Activated T-helper 2 cell treated with anti-CD3 and anti-CD28 coated beads, Interferon-gamma antibody, Interleukin-2, Interleukin-4, amounts not matched to agents 10 μg/mL and 5 μg/mL and 100 μg/mL, durations not matched to agents 14 hours and 24 hours and 36 hours (primary cell): ENCODE measurements around the gene ARL3. TPM values are rescaled to one million over a fixed set of nuclear protein-coding genes. Genes with fewer than 3 reads are reported as not detected.

Experiments
- DNase-seq: peaks from one replicate; pipeline ENCODE4 v3.0.0; 2021; ENCODE audit warnings: low spot score
- H3K27ac Mint-ChIP-seq: one replicate; pipeline ENCODE4 v1.8.0; 2021; ENCODE audit warnings: mixed read lengths
- H3K27me3 Mint-ChIP-seq: one replicate; pipeline ENCODE4 v1.8.0; 2021; ENCODE audit warnings: low read depth, mixed read lengths
- H3K36me3 Mint-ChIP-seq: one replicate; pipeline ENCODE4 v1.8.0; 2021; ENCODE audit warnings: low read depth, mixed read lengths
- H3K4me1 Mint-ChIP-seq: one replicate; pipeline ENCODE4 v1.8.0; 2021; ENCODE audit warnings: low read depth, mixed read lengths
- H3K4me3 Mint-ChIP-seq: one replicate; pipeline ENCODE4 v1.8.0; 2021; ENCODE audit warnings: low read depth, mild to moderate bottlenecking, moderate library complexity, mixed read lengths
- H3K9me3 Mint-ChIP-seq: one replicate; pipeline ENCODE4 v1.8.0; 2021; ENCODE audit warnings: mixed read lengths
- intact Hi-C: fragments of 100-400 bp; cut with micrococcal nuclease; formaldehyde crosslinking; loops from one replicate; pipeline ENCODE4 v1.15.1; 2023
- total RNA-seq: library from RNA; stranded (reverse); gene quantifications from 2 replicates; pipeline ENCODE4 v1.2.3, GENCODE V29; 2022

The ARL3 gene
- total RNA-seq, 1 donor from 2014 or later = 12.2 TPM

- Mint-ChIP-seq H3K9me3 (no peaks in the 10 kb centered on the region), H3K27ac (no peak overlapping the region), H3K36me3 (peaks cover 4% of the 10 kb centered on the region), H3K4me3 (no peak overlapping the region), H3K4me1 (peaks cover 25% of the 10 kb centered on the region), H3K27me3 (no peaks in the 10 kb centered on the region)
- DNase-seq = no peak
- intact Hi-C loops = no loop called here
Observed at GRCh38 chr10:102629661-102630614, 84.3 kb downstream of the ARL3 start.

- Mint-ChIP-seq H3K4me1 (peaks cover 19% of the 10 kb centered on the region), H3K36me3 (peaks cover 4% of the 10 kb centered on the region), H3K9me3 (no peaks in the 10 kb centered on the region), H3K27ac (no peak overlapping the region), H3K27me3 (no peaks in the 10 kb centered on the region), H3K4me3 (no peak overlapping the region)
- no peak for DNase-seq
- intact Hi-C loops = no loop called here
Observed at GRCh38 chr10:102628451-102628911, 85.7 kb downstream of the ARL3 start.

DNA sequence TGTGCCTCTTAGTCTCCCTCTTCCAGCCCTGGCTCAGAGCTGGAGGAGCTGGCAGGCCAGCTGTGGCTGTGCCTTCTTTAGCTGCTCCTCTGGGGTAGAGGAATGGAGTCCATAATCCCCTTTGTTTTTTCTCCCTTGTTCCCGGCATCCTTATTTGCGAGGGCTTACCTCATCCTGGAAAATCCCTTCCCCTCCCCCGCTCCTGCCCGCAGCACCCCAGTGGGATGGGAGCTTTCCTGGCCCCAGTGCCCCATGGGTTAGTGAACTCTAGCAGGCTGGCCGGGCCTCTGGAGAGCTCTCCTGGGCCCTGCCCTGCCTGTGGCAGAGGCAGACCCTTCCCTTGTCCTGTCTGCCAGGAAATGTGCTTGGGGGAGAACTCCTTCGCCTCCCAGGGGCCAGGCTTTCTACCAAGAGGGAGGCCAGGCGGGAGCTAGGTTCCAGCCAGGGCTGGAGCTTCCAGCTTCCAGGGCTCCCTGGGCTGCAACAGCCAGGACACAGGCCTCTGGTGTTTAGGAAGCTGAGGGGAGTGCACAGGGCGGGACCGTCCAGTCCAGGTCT is 86.4 kb downstream of the ARL3 start:
- Mint-ChIP-seq H3K4me1 (peaks cover 13% of the 10 kb centered on the region), H3K27me3 (no peaks in the 10 kb centered on the region), H3K27ac (no peak overlapping the region), H3K36me3 (peaks cover 4% of the 10 kb centered on the region), H3K4me3 (no peak overlapping the region), H3K9me3 (no peaks in the 10 kb centered on the region)
- intact Hi-C loops = no loop called here
- no peak for DNase-seq

- H3K27me3 Mint-ChIP-seq = no peaks in the 10 kb centered on the region
- H3K36me3 Mint-ChIP-seq = peaks cover 4% of the 10 kb centered on the region
- no peak for DNase-seq
- peaks cover 8% of the 10 kb centered on the region for H3K4me1 Mint-ChIP-seq
- no peaks in the 10 kb centered on the region for H3K9me3 Mint-ChIP-seq
- no peak overlapping the region for H3K27ac Mint-ChIP-seq
- no peak overlapping the region for H3K4me3 Mint-ChIP-seq
- intact Hi-C loops = no loop called here
Observed at GRCh38 chr10:102627291-102627735, 86.9 kb downstream of the ARL3 start.

DNA sequence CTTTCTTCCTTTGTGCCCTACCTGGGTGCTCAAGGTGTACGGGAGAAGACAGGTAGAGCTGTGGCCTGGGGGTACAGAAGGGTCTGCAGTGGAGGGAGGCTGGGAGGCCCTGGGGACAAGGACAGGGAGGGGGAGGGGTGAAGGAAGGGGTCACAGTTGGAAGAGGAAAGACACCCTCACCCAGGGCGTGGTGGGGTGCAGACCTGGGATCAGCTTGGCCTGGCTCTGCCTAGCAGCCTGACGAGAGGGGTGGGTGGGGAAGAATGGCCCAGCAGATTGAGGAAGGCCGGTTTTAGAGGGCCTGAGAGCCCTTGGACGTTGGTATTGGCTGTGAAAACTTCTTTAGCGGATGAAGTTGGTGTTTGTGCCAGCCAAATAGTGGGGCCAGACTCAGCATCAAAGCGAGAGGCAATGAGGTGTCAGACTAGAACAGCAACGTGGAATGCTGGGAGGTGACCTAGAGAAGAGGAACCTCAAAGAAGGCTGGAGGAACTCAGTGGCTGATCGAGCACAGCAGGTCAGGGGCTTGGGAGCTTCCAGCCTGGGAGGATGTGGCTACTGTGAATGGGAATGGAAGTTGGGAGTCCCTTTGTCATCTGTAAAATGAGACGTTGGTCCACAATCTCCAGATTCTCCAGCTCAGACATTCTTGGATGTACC is 88.0 kb downstream of the ARL3 start:
- Mint-ChIP-seq H3K27ac (no peak overlapping the region), H3K4me1 (peaks cover 2% of the 10 kb centered on the region), H3K9me3 (no peaks in the 10 kb centered on the region), H3K27me3 (no peaks in the 10 kb centered on the region), H3K36me3 (peaks cover 2% of the 10 kb centered on the region), H3K4me3 (no peak overlapping the region)
- DNase-seq = no peak
- intact Hi-C loops = no loop called here

DNA sequence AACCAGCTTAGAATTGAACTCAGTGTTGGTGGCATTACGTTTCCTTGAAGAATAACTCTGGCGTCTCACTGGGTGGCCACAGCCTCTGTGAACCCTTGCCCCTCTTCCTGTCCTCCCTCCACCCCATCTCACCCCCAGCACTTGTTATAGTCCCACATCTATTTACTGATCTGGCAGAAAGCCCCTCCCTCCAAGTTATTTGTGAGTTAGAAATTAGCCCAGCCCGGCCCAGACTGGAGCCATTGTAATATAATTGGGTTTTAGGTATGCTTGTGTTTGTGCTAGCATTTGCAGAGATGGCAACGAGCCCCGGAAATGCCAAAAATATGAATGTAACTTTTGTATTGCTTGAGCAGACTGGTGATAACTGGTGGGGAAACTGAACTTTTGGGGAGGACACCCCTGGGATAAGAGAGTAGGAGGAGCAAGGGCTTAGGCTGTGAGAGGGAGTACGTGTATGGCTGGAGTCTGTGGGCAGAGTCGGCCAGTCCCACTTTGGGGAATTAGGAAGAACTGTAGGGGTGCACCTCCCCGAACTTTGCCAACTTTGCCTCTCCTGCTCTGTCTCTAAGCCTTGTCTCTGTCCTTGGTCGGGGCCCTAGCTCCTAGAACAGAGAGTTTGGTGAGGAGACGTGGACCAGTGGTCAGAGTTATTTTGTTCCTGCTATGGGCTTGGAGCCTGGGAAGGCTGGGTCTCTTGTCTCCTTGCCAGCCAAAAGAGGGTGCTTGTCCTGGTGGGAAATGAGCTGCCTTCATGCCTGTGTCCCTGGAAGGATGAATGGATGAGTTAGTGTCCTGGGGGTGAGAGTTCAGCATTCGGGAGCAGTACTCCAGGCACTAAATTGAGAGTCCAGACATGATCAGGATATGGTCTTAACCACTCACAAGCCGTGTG is 89.2 kb downstream of the ARL3 start:
- Mint-ChIP-seq H3K27me3 (no peaks in the 10 kb centered on the region), H3K9me3 (no peaks in the 10 kb centered on the region), H3K27ac (no peak overlapping the region), H3K4me1 (no peaks in the 10 kb centered on the region), H3K4me3 (no peak overlapping the region), H3K36me3 (no peaks in the 10 kb centered on the region)
- DNase-seq = no peak
- intact Hi-C loops = no loop called here

DNA sequence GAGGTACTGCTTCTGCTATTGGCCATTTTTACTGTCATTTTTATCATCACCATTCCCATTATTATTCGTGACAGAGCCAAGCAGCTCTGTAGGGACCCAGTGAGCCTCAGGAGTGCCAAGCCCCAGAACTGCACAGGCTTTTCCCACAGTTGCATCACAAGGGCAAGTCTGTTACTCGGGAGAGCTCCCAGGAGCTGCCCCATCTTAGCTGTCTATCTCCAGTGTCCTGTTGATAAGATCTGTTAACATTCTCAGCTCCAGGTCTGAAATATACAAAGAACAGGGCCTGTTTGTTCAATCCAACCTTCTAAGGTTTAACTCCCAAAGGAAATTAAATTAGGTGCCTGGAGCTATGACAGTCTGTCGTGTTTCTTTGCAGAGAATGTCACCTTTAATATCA is 90.1 kb downstream of the ARL3 start:
- Mint-ChIP-seq H3K9me3 (no peaks in the 10 kb centered on the region), H3K4me3 (no peak overlapping the region), H3K4me1 (no peaks in the 10 kb centered on the region), H3K36me3 (no peaks in the 10 kb centered on the region), H3K27me3 (no peaks in the 10 kb centered on the region), H3K27ac (no peak overlapping the region)
- intact Hi-C loops = no loop called here
- DNase-seq = no peak

Other genes with a start within 250 kb of the ARL3 start
- gene ACTR1A, start 211.7 kb downstream of the ARL3 start, total RNA-seq = 66.9 and 69.7 TPM in 2 replicates
- gene SUFU, start 210.4 kb downstream of the ARL3 start, total RNA-seq = 11.1 and 12.4 TPM in 2 replicates
- gene TRIM8, start 69.9 kb downstream of the ARL3 start, total RNA-seq = 76.7 and 82.9 TPM in 2 replicates
- gene SFXN2, start 239 bp upstream of the ARL3 start, total RNA-seq = 52.2 and 54.0 TPM in 2 replicates
- 18.0 and 19.9 TPM in 2 replicates for gene WBP1L, start 29.6 kb upstream of the ARL3 start, total RNA-seq
- not detected in 2 replicates for gene CYP17A1, start 123.0 kb upstream of the ARL3 start, total RNA-seq
- gene BORCS7, start 139.9 kb upstream of the ARL3 start, total RNA-seq = 10.4 and 10.7 TPM in 2 replicates
- 0.18 and 0.50 TPM in 2 replicates for gene AS3MT, start 155.1 kb upstream of the ARL3 start, total RNA-seq
- 7.2 and 7.5 TPM in 2 replicates for gene CNNM2, start 203.9 kb upstream of the ARL3 start, total RNA-seq